Uterus (tissue), 2 donors: ENCODE measurements around the gene TANC2.

Experiments used
- CTCF ChIP-seq, 4 experiments: fragments of 200-600 bp in 2 of 4; fragments of 450-650 bp in 2 of 4; sonication (generic) in 2 of 4; IDR thresholded peaks; one replicate each; pipeline ENCODE4 v1.5.1; 2016 to 2019; ENCODE audit warnings: antibody characterized with exemption in 4 of 4, mild to moderate bottlenecking in 2 of 4, moderate library complexity in 1 of 4
- POLR2A ChIP-seq, 2 donors: fragments of 450-650 bp; IDR thresholded peaks; one replicate each; pipeline ENCODE4 v1.6.1; 2016; ENCODE audit warnings: antibody characterized with exemption in 2 of 2, mild to moderate bottlenecking in 1 of 2, moderate library complexity in 1 of 2

- TF ChIP-seq CTCF (IDR thresholded peaks at IDR 0.05), result no peak
- no peak for TF ChIP-seq POLR2A (IDR thresholded peaks at IDR 0.05)
These were observed 16.0 kb upstream of the TANC2 start for GRCh38 chr17:62950067-62950466.
